KOPT-K1 (cell line): Measurements from ENCODE around the gene HINFP.

Experiments used
- H3K27ac ChIP-seq: fragments of 200-600 bp; sonication (generic); 2 replicates; pipeline ENCODE4 v1.5.1; 2016; ENCODE audit warnings: antibody characterized with exemption, mild to moderate bottlenecking, low read depth, low read length; ENCODE audit not compliant: poor library complexity, severe bottlenecking
- H3K36me3 ChIP-seq: fragments of 200-600 bp; sonication (generic); 2 replicates; pipeline ENCODE4 v1.5.1; 2017; ENCODE audit warnings: antibody characterized with exemption, mild to moderate bottlenecking, low read length, moderate library complexity; ENCODE audit not compliant: insufficient read depth
- H3K9me3 ChIP-seq: fragments of 200-600 bp; sonication (generic); 2 replicates; pipeline ENCODE4 v1.5.1; 2017; ENCODE audit warnings: antibody characterized with exemption, low read length, mild to moderate bottlenecking; ENCODE audit not compliant: insufficient read depth, poor library complexity, severe bottlenecking

The HINFP gene

GRCh38 chr11:119121008-119121810, at the start of gene HINFP:
TSS of gene HINFP (plus strand) at chr11:119121580. CDS start at chr11:119126945, 5,365 bp downstream.
- peaks cover 34% of the 10 kb centered on the region; the same call in 1 of the 2 replicates for H3K36me3 ChIP-seq
- H3K27ac ChIP-seq: peak within 1 kb of the TSS; percentile 64
- H3K9me3 ChIP-seq: no peaks in the 10 kb centered on the region

GRCh38 chr11:119077839-119078238, 43.5 kb upstream of the HINFP start:
- Histone ChIP-seq H3K9me3 (no peaks in the 10 kb centered on the region), H3K36me3 (peaks cover 87% of the 10 kb centered on the region), H3K27ac (no peak overlapping the region)

GRCh38 chr11:119078675-119079420, 42.5 kb upstream of the HINFP start:
- H3K27ac ChIP-seq: no peak overlapping the region
- H3K36me3 ChIP-seq: peaks cover 77% of the 10 kb centered on the region
- H3K9me3 ChIP-seq: no peaks in the 10 kb centered on the region

- Histone ChIP-seq H3K9me3 (no peaks in the 10 kb centered on the region), H3K36me3 (peaks cover 60% of the 10 kb centered on the region), H3K27ac (no peak overlapping the region)
Measured at GRCh38 chr11:119081682-119082260, 39.6 kb upstream of the HINFP start.

GRCh38 chr11:119084663-119085436, 36.5 kb upstream of the HINFP start, which contains the start of gene HMBS:
TSS of gene HMBS (plus strand) at chr11:119084881. CDS start at chr11:119085034, 153 bp downstream.
- Histone ChIP-seq H3K9me3 (no peaks in the 10 kb centered on the region), H3K27ac (peak within 1 kb of the TSS; percentile 86)

GRCh38 chr11:119085437-119085847, 35.9 kb upstream of the HINFP start:
- Histone ChIP-seq H3K27ac (peak overlapping the region; percentile 86), H3K36me3 (peaks cover 27% of the 10 kb centered on the region), H3K9me3 (no peaks in the 10 kb centered on the region)

More at GRCh38 chr11:119084663-119085436, 36.5 kb upstream of the HINFP start, which contains the start of gene HMBS:
- peaks cover 32% of the 10 kb centered on the region for H3K36me3 ChIP-seq

- peak overlapping the region; percentile 48 for H3K27ac ChIP-seq
- H3K36me3 ChIP-seq: peaks cover 23% of the 10 kb centered on the region
- no peaks in the 10 kb centered on the region for H3K9me3 ChIP-seq
Measured at GRCh38 chr11:119087123-119087522, 34.3 kb upstream of the HINFP start.

GRCh38 chr11:119087747-119088241, 33.6 kb upstream of the HINFP start:
- H3K27ac ChIP-seq: peak overlapping the region; percentile 48
- H3K9me3 ChIP-seq: no peaks in the 10 kb centered on the region
- peaks cover 24% of the 10 kb centered on the region for H3K36me3 ChIP-seq

- Histone ChIP-seq H3K27ac (no peak overlapping the region), H3K9me3 (no peaks in the 10 kb centered on the region), H3K36me3 (peaks cover 30% of the 10 kb centered on the region)
Measured at GRCh38 chr11:119088406-119088805, 33.0 kb upstream of the HINFP start.

- Histone ChIP-seq H3K36me3 (peaks cover 39% of the 10 kb centered on the region), H3K27ac (no peak overlapping the region), H3K9me3 (no peaks in the 10 kb centered on the region)
Measured at GRCh38 chr11:119089319-119089718, 32.1 kb upstream of the HINFP start.

- Histone ChIP-seq H3K9me3 (no peaks in the 10 kb centered on the region), H3K27ac (no peak overlapping the region), H3K36me3 (peaks cover 41% of the 10 kb centered on the region)
Measured at GRCh38 chr11:119091178-119091577, 30.2 kb upstream of the HINFP start.

GRCh38 chr11:119091966-119092879, 29.2 kb upstream of the HINFP start:
- Histone ChIP-seq H3K36me3 (peaks cover 51% of the 10 kb centered on the region), H3K27ac (peak overlapping the region; percentile 96)

GRCh38 chr11:119092880-119093842, 28.2 kb upstream of the HINFP start:
- peak overlapping the region; percentile 96 for H3K27ac ChIP-seq
- H3K9me3 ChIP-seq: no peaks in the 10 kb centered on the region
- H3K36me3 ChIP-seq: peaks cover 60% of the 10 kb centered on the region

More at GRCh38 chr11:119091966-119092879, 29.2 kb upstream of the HINFP start:
- no peaks in the 10 kb centered on the region for H3K9me3 ChIP-seq
